Measurements from ENCODE around the gene EPHA7. TPM values are rescaled to one million over a fixed set of nuclear protein-coding genes. Genes with fewer than 3 reads are reported as not detected.
A peak's percentile ranks its signal among the peaks of the same experiment; 100 is the strongest.

EPHA7 gene
- total RNA-seq, 1 experiment from 2014 or later, result 9.6 TPM

- no peak for DNase-seq (ENCODE audit: low spot score)
- Mint-ChIP-seq H3K36me3 (no peaks in the 10 kb centered on the region), H3K4me3 (no peak overlapping the region), H3K27ac (no peak overlapping the region), H3K9me3 (no peaks in the 10 kb centered on the region), H3K4me1 (no peaks in the 10 kb centered on the region), H3K27me3 (ENCODE audit: low read depth) (no peaks in the 10 kb centered on the region)
- TF ChIP-seq MYBL2 (CRISPR knock-in tag; IDR thresholded peaks at IDR 0.05) (no peak), ZBTB21 (CRISPR knock-in tag; IDR thresholded peaks at IDR 0.05; ENCODE audit: borderline replicate concordance) (no peak), NR3C1 (CRISPR knock-in tag; conservative IDR thresholded peaks at IDR 0.05; ENCODE audit: low read depth) (no peak), FOXK1 (CRISPR knock-in tag; IDR thresholded peaks at IDR 0.05) (no peak)
- TF ChIP-seq, protein P1, sequence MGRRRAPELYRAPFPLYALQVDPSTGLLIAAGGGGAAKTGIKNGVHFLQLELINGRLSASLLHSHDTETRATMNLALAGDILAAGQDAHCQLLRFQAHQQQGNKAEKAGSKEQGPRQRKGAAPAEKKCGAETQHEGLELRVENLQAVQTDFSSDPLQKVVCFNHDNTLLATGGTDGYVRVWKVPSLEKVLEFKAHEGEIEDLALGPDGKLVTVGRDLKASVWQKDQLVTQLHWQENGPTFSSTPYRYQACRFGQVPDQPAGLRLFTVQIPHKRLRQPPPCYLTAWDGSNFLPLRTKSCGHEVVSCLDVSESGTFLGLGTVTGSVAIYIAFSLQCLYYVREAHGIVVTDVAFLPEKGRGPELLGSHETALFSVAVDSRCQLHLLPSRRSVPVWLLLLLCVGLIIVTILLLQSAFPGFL (CRISPR knock-in tag; IDR thresholded peaks at IDR 0.05; ENCODE audit: borderline replicate concordance), result no peak
- TF ChIP-seq, protein P2, sequence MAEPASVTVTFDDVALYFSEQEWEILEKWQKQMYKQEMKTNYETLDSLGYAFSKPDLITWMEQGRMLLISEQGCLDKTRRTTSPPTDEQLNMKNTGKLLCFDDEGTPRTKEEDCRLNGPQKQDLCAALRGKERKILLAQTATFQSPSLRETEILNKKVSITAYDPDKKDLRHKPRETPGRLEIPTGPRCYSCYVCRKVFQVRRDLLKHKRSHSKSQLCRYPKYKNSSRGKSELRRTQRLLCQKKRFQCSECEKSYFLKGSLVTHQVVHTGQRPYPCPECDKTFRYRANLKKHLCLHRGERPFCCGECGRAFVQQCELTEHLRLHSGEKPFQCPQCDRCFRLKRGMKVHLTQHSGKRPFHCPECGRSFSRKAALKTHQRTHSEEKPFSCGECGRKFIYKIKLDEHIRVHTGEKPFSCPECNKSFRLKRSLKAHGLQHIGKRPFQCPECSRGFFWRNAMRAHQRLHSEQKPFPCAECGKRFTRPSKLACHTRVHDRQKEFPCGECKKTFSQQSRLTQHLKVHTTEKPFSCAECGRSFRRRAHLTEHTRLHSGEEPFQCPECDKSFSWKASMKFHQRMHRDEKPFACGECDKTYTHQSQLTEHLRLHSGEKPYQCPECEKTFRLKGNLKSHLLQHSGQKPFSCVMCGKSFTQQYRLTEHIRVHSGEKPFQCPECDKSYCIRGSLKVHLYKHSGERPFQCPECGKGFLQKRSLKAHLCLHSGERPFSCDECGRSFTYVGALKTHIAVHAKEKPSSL (CRISPR knock-in tag; conservative IDR thresholded peaks at IDR 0.05), result no peak
- CTCF ChIA-PET, result no interaction called here
- ATAC-seq, result no peak
- POLR2A ChIA-PET, result no interaction called here
These were observed 52.9 kb downstream of the EPHA7 start for GRCh38 chr6:93366506-93366905.

DNA sequence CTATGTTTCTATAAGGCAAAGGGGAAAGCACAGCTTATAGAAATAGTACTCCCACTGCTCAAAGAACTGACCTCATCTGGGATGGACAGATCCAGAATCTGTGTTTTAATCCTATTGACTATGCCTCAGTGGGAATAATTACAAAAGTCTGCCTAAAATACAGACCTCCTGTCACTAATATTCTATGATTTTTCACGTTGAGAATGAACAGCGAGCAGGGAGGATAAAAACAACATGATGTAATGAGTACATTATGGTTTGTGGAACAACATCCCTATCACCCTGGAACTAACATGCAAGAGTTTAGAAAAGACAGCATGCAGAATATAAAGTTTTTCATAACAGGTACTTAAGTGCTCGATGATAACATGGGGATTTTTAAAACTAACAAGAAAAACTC lies 53.9 kb downstream of the EPHA7 start:
- POLR2A ChIA-PET, result no interaction called here
- Mint-ChIP-seq H3K27ac (no peak overlapping the region), H3K36me3 (no peaks in the 10 kb centered on the region), H3K27me3 (ENCODE audit: low read depth) (no peaks in the 10 kb centered on the region), H3K9me3 (no peaks in the 10 kb centered on the region), H3K4me1 (peaks cover under 1% of the 10 kb centered on the region; the same call in 1 of the 2 replicates), H3K4me3 (no peak overlapping the region)
- CTCF ChIA-PET, result no interaction called here
- no peak for DNase-seq (ENCODE audit: low spot score)
- TF ChIP-seq HMGA2 (CRISPR knock-in tag; IDR thresholded peaks at IDR 0.05), result no peak
- TF ChIP-seq ZNF396 (CRISPR knock-in tag; IDR thresholded peaks at IDR 0.05; ENCODE audit: borderline replicate concordance), result no peak
- TF ChIP-seq TEAD1 (CRISPR knock-in tag; IDR thresholded peaks at IDR 0.05), result no peak
- TF ChIP-seq, protein P1 (CRISPR knock-in tag; IDR thresholded peaks at IDR 0.05; ENCODE audit: borderline replicate concordance), result no peak
- no peak for ATAC-seq

DNA sequence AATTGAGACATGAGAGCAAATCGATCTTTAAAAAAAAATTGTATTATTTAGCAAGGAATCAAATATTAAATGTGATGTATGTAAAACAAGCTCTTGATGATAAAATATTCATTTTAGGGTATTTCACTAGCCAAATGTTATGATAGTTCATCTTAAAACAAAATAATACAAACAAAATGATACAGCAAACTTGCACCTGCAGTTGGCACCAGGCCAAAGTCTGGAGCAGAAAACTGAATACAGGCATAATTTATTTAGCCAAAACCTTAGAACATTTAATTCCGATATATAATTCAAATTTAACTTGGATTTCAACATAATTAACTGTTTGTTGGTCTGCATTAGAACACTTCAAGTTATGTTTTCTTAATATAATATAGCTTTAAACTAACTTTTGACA lies 60.9 kb downstream of the EPHA7 start:
- H3K4me1 Mint-ChIP-seq, result peaks cover 18% of the 10 kb centered on the region
- no peak overlapping the region for H3K4me3 Mint-ChIP-seq
- CTCF ChIA-PET, result no interaction called here
- no peaks in the 10 kb centered on the region for H3K27me3 Mint-ChIP-seq (ENCODE audit: low read depth)
- ATAC-seq (no peak), DNase-seq (ENCODE audit: low spot score) (no peak)
- POLR2A ChIA-PET, result no interaction called here
- H3K36me3 Mint-ChIP-seq, result peaks cover 16% of the 10 kb centered on the region
- 0 out of 2 replicates have a peak overlapping the region, but pooled peaks have one; percentile 10 for H3K27ac Mint-ChIP-seq
- TF ChIP-seq CREM (CRISPR knock-in tag; IDR thresholded peaks at IDR 0.05), result no peak
- no peak for TF ChIP-seq NFE2L1 (CRISPR knock-in tag; IDR thresholded peaks at IDR 0.05)
- no peak for TF ChIP-seq RELA (CRISPR knock-in tag; IDR thresholded peaks at IDR 0.05; ENCODE audit: borderline replicate concordance)
- no peak for TF ChIP-seq GRHL2 (CRISPR knock-in tag; IDR thresholded peaks at IDR 0.05; ENCODE audit: insufficient replicate concordance, severe bottlenecking)
- TF ChIP-seq ZNF263 (CRISPR knock-in tag; IDR thresholded peaks at IDR 0.05; ENCODE audit: low read depth), result no peak
- no peak for TF ChIP-seq NFYB (CRISPR knock-in tag; conservative IDR thresholded peaks at IDR 0.05; ENCODE audit: low read depth)
- no peak for TF ChIP-seq FOXP4 (CRISPR knock-in tag; IDR thresholded peaks at IDR 0.05)
- no peaks in the 10 kb centered on the region for H3K9me3 Mint-ChIP-seq
